GM12891 (cell line): ENCODE data around the gene SNRPD3.
"Not testable (repeated sequence)": the region's sequence is repeated elsewhere in the genome, so short reads cannot be mapped to it uniquely, and the experiment has no call there.

Experiments used
- POLR2A ChIP-seq: IDR thresholded peaks from 2 replicates; pipeline ENCODE4 v1.6.1; 2011; ENCODE audit warnings: low read depth, low read length, control low read depth
- POLR2AphosphoS5 ChIP-seq: IDR thresholded peaks from 2 replicates; pipeline ENCODE4 v1.6.1; 2011; ENCODE audit warnings: low read depth, low read length, control low read depth
- POU2F2 ChIP-seq: IDR thresholded peaks from 2 replicates; pipeline ENCODE4 v1.6.1; 2011; ENCODE audit warnings: low read depth, mild to moderate bottlenecking, control low read depth, low read length, moderate library complexity
- SPI1 ChIP-seq: IDR thresholded peaks from 2 replicates; pipeline ENCODE4 v1.6.1; 2011; ENCODE audit warnings: low read depth, low read length, control low read depth
- TAF1 ChIP-seq: IDR thresholded peaks from 2 replicates; pipeline ENCODE4 v1.6.1; 2011; ENCODE audit warnings: low read depth, low read length, control low read depth

GRCh38 chr22:24608327-24608726, 52.5 kb downstream of the SNRPD3 start:
- TF ChIP-seq POLR2AphosphoS5, TAF1, POLR2A, SPI1, POU2F2: not testable (repeated sequence)
